Endothelial cell of hepatic sinusoid (primary cell): ENCODE data around the gene SKOR1.

Source experiments
- in situ Hi-C: cut with HindIII; loops from 2 replicates; pipeline ENCODE4 v1.10.0; 2017; ENCODE audit warnings: low sequenced_read_pairs

The SKOR1 gene

GRCh38 chr15:67845974-67846373, 20.7 kb downstream of the SKOR1 start:
- in situ Hi-C loops: no loop called here

- in situ Hi-C loops: no loop called here
Observed at GRCh38 chr15:67849538-67849937, 24.2 kb downstream of the SKOR1 start.

GRCh38 chr15:67850336-67850735, 25.0 kb downstream of the SKOR1 start:
- in situ Hi-C loops: no loop called here

GRCh38 chr15:67850994-67851571, 25.8 kb downstream of the SKOR1 start:
- in situ Hi-C loops: no loop called here

GRCh38 chr15:67852418-67852817, 27.1 kb downstream of the SKOR1 start:
- in situ Hi-C loops: no loop called here

- in situ Hi-C loops: no loop called here
Observed at GRCh38 chr15:67853454-67853853, 28.1 kb downstream of the SKOR1 start.

GRCh38 chr15:67854358-67854757, 29.0 kb downstream of the SKOR1 start:
- in situ Hi-C loops: no loop called here

- in situ Hi-C loops: no loop called here
Observed at GRCh38 chr15:67855842-67856241, 30.5 kb downstream of the SKOR1 start.

- in situ Hi-C loops: no loop called here
Observed at GRCh38 chr15:67857220-67857619, 31.9 kb downstream of the SKOR1 start.

GRCh38 chr15:67859331-67859946, 34.1 kb downstream of the SKOR1 start:
- in situ Hi-C loops: no loop called here

- in situ Hi-C loops: no loop called here
Observed at GRCh38 chr15:67861983-67862382, 36.7 kb downstream of the SKOR1 start.

- in situ Hi-C loops: no loop called here
Observed at GRCh38 chr15:67862750-67863441, 37.6 kb downstream of the SKOR1 start.

GRCh38 chr15:67863442-67863987, 38.2 kb downstream of the SKOR1 start:
- in situ Hi-C loops: no loop called here

GRCh38 chr15:67865331-67865730, 40.0 kb downstream of the SKOR1 start:
- in situ Hi-C loops: no loop called here

- in situ Hi-C loops: no loop called here
Observed at GRCh38 chr15:67865766-67866165, 40.5 kb downstream of the SKOR1 start.

GRCh38 chr15:67869701-67870100, 44.4 kb downstream of the SKOR1 start:
- in situ Hi-C loops: no loop called here

- in situ Hi-C loops: no loop called here
Observed at GRCh38 chr15:67870868-67871408, 45.6 kb downstream of the SKOR1 start.

- in situ Hi-C loops: no loop called here
Observed at GRCh38 chr15:67873777-67874176, 48.5 kb downstream of the SKOR1 start.

GRCh38 chr15:67878712-67879206, 53.5 kb downstream of the SKOR1 start:
- in situ Hi-C loops: no loop called here

GRCh38 chr15:67879440-67880129, 54.3 kb downstream of the SKOR1 start:
- in situ Hi-C loops: loop anchor here (5.0 kb wide), 1 partner anchor 38 kb away; no protein-coding TSS in a partner anchor

- in situ Hi-C loops: loop anchor here (5.0 kb wide), 1 partner anchor 37 kb away; no protein-coding TSS in a partner anchor
Observed at GRCh38 chr15:67880651-67881182, 55.4 kb downstream of the SKOR1 start.
